Activated T-cell treated with anti-CD3 and anti-CD28 coated beads for 24 hours (primary cell): ENCODE data around the gene SACS.
"Not testable (repeated sequence)": the region's sequence is repeated elsewhere in the genome, so short reads cannot be mapped to it uniquely, and the experiment has no call there.

Experiments used
- DNase-seq: peaks from one replicate; pipeline ENCODE4 v3.0.0-alpha.2; 2020; ENCODE audit warnings: low read depth

Gene SACS

GRCh38 chr13:23414682-23415081 is 18.8 kb downstream of the SACS start:
- DNase-seq: no peak

GRCh38 chr13:23411706-23412105 is 21.8 kb downstream of the SACS start:
- DNase-seq: no peak

GRCh38 chr13:23411220-23411619 is 22.3 kb downstream of the SACS start:
- DNase-seq: no peak

- no peak for DNase-seq
These were observed 25.5 kb downstream of the SACS start for GRCh38 chr13:23408026-23408425.

- DNase-seq: not testable (repeated sequence)
These were observed 32.3 kb downstream of the SACS start for GRCh38 chr13:23401156-23401555.

GRCh38 chr13:23399347-23399746 is 34.2 kb downstream of the SACS start:
- DNase-seq: no peak

GRCh38 chr13:23394821-23395220 is 38.7 kb downstream of the SACS start:
- no peak for DNase-seq

- no peak for DNase-seq
These were observed 40.4 kb downstream of the SACS start for GRCh38 chr13:23392925-23393645.

- DNase-seq: no peak
These were observed 41.2 kb downstream of the SACS start for GRCh38 chr13:23392313-23392712.

GRCh38 chr13:23391752-23392151 is 41.8 kb downstream of the SACS start:
- no peak for DNase-seq

GRCh38 chr13:23386533-23386932 is 47.0 kb downstream of the SACS start:
- no peak for DNase-seq

- DNase-seq: no peak
These were observed 47.6 kb downstream of the SACS start for GRCh38 chr13:23385931-23386330.

GRCh38 chr13:23384111-23384510 is 49.4 kb downstream of the SACS start:
- DNase-seq: no peak

GRCh38 chr13:23383151-23383550 is 50.4 kb downstream of the SACS start:
- DNase-seq: no peak

GRCh38 chr13:23381866-23382265 is 51.6 kb downstream of the SACS start:
- DNase-seq: no peak

- no peak for DNase-seq
These were observed 53.0 kb downstream of the SACS start for GRCh38 chr13:23380534-23380933.

GRCh38 chr13:23377983-23378632 is 55.4 kb downstream of the SACS start:
- DNase-seq: peak; percentile 64

GRCh38 chr13:23377579-23377978 is 55.9 kb downstream of the SACS start:
- DNase-seq: no peak

- DNase-seq: peak; percentile 96
These were observed 58.2 kb downstream of the SACS start for GRCh38 chr13:23375001-23375971.

GRCh38 chr13:23372264-23372906 is 61.1 kb downstream of the SACS start:
- no peak for DNase-seq

GRCh38 chr13:23367907-23368306 is 65.6 kb downstream of the SACS start:
- DNase-seq: no peak

GRCh38 chr13:23365652-23366051 is 67.8 kb downstream of the SACS start:
- DNase-seq: no peak
